Stimulated activated CD4-positive, alpha-beta T cell treated with anti-CD3 and anti-CD28 coated beads, Interleukin-12 subunit alpha, Interleukin-12 subunit beta, amount 100 ng/mL, for 48 hours (primary cell): Measurements from ENCODE around the gene ZNF227.
A peak's percentile ranks its signal among the peaks of the same experiment; 100 is the strongest.
"Not testable (repeated sequence)": the region's sequence is repeated elsewhere in the genome, so short reads cannot be mapped to it uniquely, and the experiment has no call there.

Experiments used
- DNase-seq, 3 donors: peaks; one replicate each; pipeline ENCODE4 v3.0.0-alpha.2; 2020; ENCODE audit warnings: low read depth in 2 of 3, low spot score in 1 of 3

ZNF227 gene

GRCh38 chr19:44212250-44212865 is at the start of gene ZNF227:
ZNF227 (plus strand) TSS chr19:44212532; CDS start chr19:44217793, 5,261 bp downstream.
- DNase-seq = peak; percentile 66 to 72 (median 69)

GRCh38 chr19:44163789-44164188 is 48.5 kb upstream of the ZNF227 start:
- no peak for DNase-seq

GRCh38 chr19:44164327-44164672 is 48.0 kb upstream of the ZNF227 start:
- DNase-seq = no peak

- DNase-seq = peak; percentile 64 to 77 (median 71)
Measured at GRCh38 chr19:44164673-44165512, 47.4 kb upstream of the ZNF227 start, which contains the start of gene ZNF226. ZNF226 (plus strand) TSS chr19:44165100; CDS start chr19:44170081, 4,981 bp downstream.

GRCh38 chr19:44170660-44171059 is 41.7 kb upstream of the ZNF227 start:
- DNase-seq = not testable (repeated sequence)

- DNase-seq = no peak
Measured at GRCh38 chr19:44176590-44176989, 35.7 kb upstream of the ZNF227 start.

GRCh38 chr19:44180968-44181367 is 31.4 kb upstream of the ZNF227 start:
- no peak for DNase-seq

GRCh38 chr19:44182145-44182544 is 30.2 kb upstream of the ZNF227 start:
- no peak for DNase-seq

- no peak for DNase-seq
Measured at GRCh38 chr19:44190020-44190419, 22.3 kb upstream of the ZNF227 start.

- no peak for DNase-seq
Measured at GRCh38 chr19:44192127-44192526, 20.2 kb upstream of the ZNF227 start.

- DNase-seq = no peak
Measured at GRCh38 chr19:44196772-44197171, 15.6 kb upstream of the ZNF227 start.

- no peak for DNase-seq
Measured at GRCh38 chr19:44202470-44202869, 9.9 kb upstream of the ZNF227 start.

GRCh38 chr19:44202974-44203373 is 9.4 kb upstream of the ZNF227 start:
- DNase-seq = no peak

- not testable (repeated sequence) for DNase-seq
Measured at GRCh38 chr19:44203877-44204276, 8.5 kb upstream of the ZNF227 start.

- no peak for DNase-seq
Measured at GRCh38 chr19:44204772-44205171, 7.6 kb upstream of the ZNF227 start.

GRCh38 chr19:44207126-44207803 is 5.1 kb upstream of the ZNF227 start:
- peak; percentile 67 to 72 (median 71) for DNase-seq

- peak in 1 of 3 donors; percentile 2 for DNase-seq
Measured at GRCh38 chr19:44212866-44213346, 574 bp downstream of the ZNF227 start.

- DNase-seq = not testable (repeated sequence)
Measured at GRCh38 chr19:44219926-44220325, 7.6 kb downstream of the ZNF227 start.

- not testable (repeated sequence) for DNase-seq
Measured at GRCh38 chr19:44220761-44221160, 8.4 kb downstream of the ZNF227 start.

- DNase-seq = not testable (repeated sequence)
Measured at GRCh38 chr19:44221291-44221690, 9.0 kb downstream of the ZNF227 start.

GRCh38 chr19:44228318-44228717 is 16.0 kb downstream of the ZNF227 start:
- no peak for DNase-seq

GRCh38 chr19:44232867-44233266 is 20.5 kb downstream of the ZNF227 start:
- no peak for DNase-seq
